Uterus (tissue), 4 donors: ENCODE measurements around the gene BCAN. TPM values are rescaled to one million over a fixed set of nuclear protein-coding genes. Genes with fewer than 3 reads are reported as not detected.

Experiments used
- DNase-seq, 2 donors: peaks; one replicate each; pipeline ENCODE4 v3.0.0-alpha.2; 2019 to 2020
- H3K27ac ChIP-seq, 2 donors: fragments of 200-600 bp; sonication (generic); 1 replicate in 1 of 2; 2 replicates in 1 of 2; pipeline ENCODE4 v1.5.1; 2016 to 2018
- H3K27me3 ChIP-seq, 2 donors: fragments of 200-600 bp; sonication (generic); one replicate each; pipeline ENCODE4 v1.5.1; 2018 to 2019; ENCODE audit warnings: control low read depth in 1 of 2
- H3K36me3 ChIP-seq, 2 donors: fragments of 200-600 bp; sonication (generic); one replicate each; pipeline ENCODE4 v1.5.1; 2019; ENCODE audit warnings: control low read depth in 1 of 2
- H3K4me1 ChIP-seq, 2 donors: fragments of 200-600 bp; sonication (generic); one replicate each; pipeline ENCODE4 v1.5.1; 2018 to 2019; ENCODE audit warnings: control low read depth in 1 of 2
- H3K4me3 ChIP-seq, 2 donors: fragments of 200-600 bp; sonication (generic); 1 replicate in 1 of 2; 2 replicates in 1 of 2; pipeline ENCODE4 v1.5.1; 2018 to 2019; ENCODE audit warnings: mild to moderate bottlenecking in 1 of 2
- H3K9me3 ChIP-seq, 2 donors: fragments of 200-600 bp; sonication (generic); one replicate each; pipeline ENCODE4 v1.5.1; 2019; ENCODE audit warnings: control low read depth in 1 of 2
- CTCF ChIP-seq, 4 experiments: fragments of 200-600 bp in 2 of 4; fragments of 450-650 bp in 2 of 4; sonication (generic) in 2 of 4; IDR thresholded peaks; one replicate each; pipeline ENCODE4 v1.5.1; 2016 to 2019; ENCODE audit warnings: antibody characterized with exemption in 4 of 4, mild to moderate bottlenecking in 2 of 4, moderate library complexity in 1 of 4
- POLR2A ChIP-seq, 2 donors: fragments of 450-650 bp; IDR thresholded peaks; one replicate each; pipeline ENCODE4 v1.6.1; 2016; ENCODE audit warnings: antibody characterized with exemption in 2 of 2, mild to moderate bottlenecking in 1 of 2, moderate library complexity in 1 of 2
- intact Hi-C: fragments of 100-400 bp; cut with DNase I; formaldehyde crosslinking; loops from one replicate; pipeline ENCODE4 v1.15.1; 2023; ENCODE audit warnings: low total_unique reads
- total RNA-seq, 4 donors: library from RNA; depleted of rRNA in 3 of 4; stranded (reverse); fragments of >200 nt in 3 of 4; gene quantifications; one replicate each; pipeline versions ENCODE4 v1.1.0 to v1.2.4, GENCODE V29; 2014 to 2023
- donor health status: DM: yes; HTN: yes; CAD: no.

BCAN gene
- total RNA-seq, 4 donors from 2014 or later, result 2.3 to 3.0 (median 2.8) TPM; not detected in 1

GRCh38 chr1:156658945-156659574 is 17.1 kb downstream of the BCAN start:
- H3K4me1 ChIP-seq, result peaks cover 13 to 17% of the 10 kb centered on the region in 2 donors
- DNase-seq, result no peak
- H3K27me3 ChIP-seq, result no peaks in the 10 kb centered on the region
- H3K36me3 ChIP-seq, result no peaks in the 10 kb centered on the region
- no peak overlapping the region for H3K4me3 ChIP-seq
- peak overlapping the region; percentile 87 to 89 for H3K27ac ChIP-seq
- intact Hi-C loops, result no loop called here
- no peaks in the 10 kb centered on the region for H3K9me3 ChIP-seq
- TF ChIP-seq POLR2A (IDR thresholded peaks at IDR 0.05), result no peak
- no peak for TF ChIP-seq CTCF (IDR thresholded peaks at IDR 0.05)

- H3K9me3 ChIP-seq, result no peaks in the 10 kb centered on the region
- intact Hi-C loops, result no loop called here
- no peak for DNase-seq
- H3K4me3 ChIP-seq, result no peak overlapping the region
- H3K27ac ChIP-seq, result peak overlapping the region; percentile 87 to 89
- peaks cover 13 to 23% of the 10 kb centered on the region in 2 donors for H3K4me1 ChIP-seq
- no peak for TF ChIP-seq CTCF (IDR thresholded peaks at IDR 0.05)
- no peak for TF ChIP-seq POLR2A (IDR thresholded peaks at IDR 0.05)
- H3K36me3 ChIP-seq, result no peaks in the 10 kb centered on the region
- H3K27me3 ChIP-seq, result no peaks in the 10 kb centered on the region
Measured at GRCh38 chr1:156659661-156659987, 17.7 kb downstream of the BCAN start.

- Histone ChIP-seq H3K27ac (peak overlapping the region; percentile 87 to 89), H3K9me3 (no peaks in the 10 kb centered on the region), H3K4me3 (no peak overlapping the region), H3K4me1 (peaks cover 13 to 28% of the 10 kb centered on the region in 2 donors), H3K36me3 (no peaks in the 10 kb centered on the region), H3K27me3 (no peaks in the 10 kb centered on the region)
- DNase-seq, result peak; percentile 98
- TF ChIP-seq POLR2A (IDR thresholded peaks at IDR 0.05), result peak in 1 of 2 donors; percentile 29
- TF ChIP-seq CTCF (IDR thresholded peaks at IDR 0.05), result peak; percentile 99 to 100 (median 100)
- intact Hi-C loops, result no loop called here
Measured at GRCh38 chr1:156659988-156660751, 18.3 kb downstream of the BCAN start.

- Histone ChIP-seq H3K9me3 (no peaks in the 10 kb centered on the region), H3K27me3 (no peaks in the 10 kb centered on the region), H3K4me1 (peaks cover 13 to 34% of the 10 kb centered on the region in 2 donors), H3K36me3 (no peaks in the 10 kb centered on the region), H3K4me3 (no peak overlapping the region), H3K27ac (peak overlapping the region; percentile 87 to 89)
- intact Hi-C loops, result no loop called here
- no peak for TF ChIP-seq POLR2A (IDR thresholded peaks at IDR 0.05)
- TF ChIP-seq CTCF (IDR thresholded peaks at IDR 0.05), result no peak
- no peak for DNase-seq
Measured at GRCh38 chr1:156660752-156661112, 18.8 kb downstream of the BCAN start.
